Astrocyte (in vitro differentiated cells and primary cell): Measurements from ENCODE around the gene IQGAP3.
A peak's percentile ranks its signal among the peaks of the same experiment; 100 is the strongest.

Experiments
- EZH2 ChIP-seq: IDR thresholded peaks from 2 replicates; pipeline ENCODE4 v1.6.1; 2012; ENCODE audit warnings: mild to moderate bottlenecking, low read length, inconsistent platforms; ENCODE audit not compliant: insufficient read depth
- TF ChIP-seq, protein P1 (sequence below): IDR thresholded peaks from 2 replicates; pipeline ENCODE4 v1.5.1; 2011; ENCODE audit warnings: low read depth, mild to moderate bottlenecking, inconsistent platforms, low read length, moderate library complexity; ENCODE audit not compliant: insufficient read depth

DNA sequence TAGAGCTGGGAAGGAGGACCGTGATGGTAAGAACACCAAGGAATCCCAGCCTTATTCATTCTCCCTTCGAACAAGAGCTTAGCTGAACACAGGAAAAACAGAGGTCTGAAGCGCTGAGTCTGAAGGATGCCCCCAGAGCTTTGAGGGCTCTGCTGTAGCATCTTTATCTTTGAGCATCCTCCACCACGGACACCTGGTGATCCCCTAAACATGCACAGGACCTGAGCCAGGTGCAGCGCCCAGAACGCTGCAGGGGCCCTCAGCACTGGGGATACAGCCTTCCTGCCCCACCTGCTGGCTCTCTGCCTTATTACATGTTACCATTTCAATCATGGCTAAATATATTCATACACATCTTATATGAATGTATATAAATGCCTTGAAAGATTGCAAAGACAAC is 36.6 kb upstream of the IQGAP3 start:
- TF ChIP-seq, protein P1, sequence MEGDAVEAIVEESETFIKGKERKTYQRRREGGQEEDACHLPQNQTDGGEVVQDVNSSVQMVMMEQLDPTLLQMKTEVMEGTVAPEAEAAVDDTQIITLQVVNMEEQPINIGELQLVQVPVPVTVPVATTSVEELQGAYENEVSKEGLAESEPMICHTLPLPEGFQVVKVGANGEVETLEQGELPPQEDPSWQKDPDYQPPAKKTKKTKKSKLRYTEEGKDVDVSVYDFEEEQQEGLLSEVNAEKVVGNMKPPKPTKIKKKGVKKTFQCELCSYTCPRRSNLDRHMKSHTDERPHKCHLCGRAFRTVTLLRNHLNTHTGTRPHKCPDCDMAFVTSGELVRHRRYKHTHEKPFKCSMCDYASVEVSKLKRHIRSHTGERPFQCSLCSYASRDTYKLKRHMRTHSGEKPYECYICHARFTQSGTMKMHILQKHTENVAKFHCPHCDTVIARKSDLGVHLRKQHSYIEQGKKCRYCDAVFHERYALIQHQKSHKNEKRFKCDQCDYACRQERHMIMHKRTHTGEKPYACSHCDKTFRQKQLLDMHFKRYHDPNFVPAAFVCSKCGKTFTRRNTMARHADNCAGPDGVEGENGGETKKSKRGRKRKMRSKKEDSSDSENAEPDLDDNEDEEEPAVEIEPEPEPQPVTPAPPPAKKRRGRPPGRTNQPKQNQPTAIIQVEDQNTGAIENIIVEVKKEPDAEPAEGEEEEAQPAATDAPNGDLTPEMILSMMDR = peak; percentile 53
- TF ChIP-seq EZH2 = no peak
